ENCODE data around the gene GATA1.

GATA1 gene

GRCh38 chrX:48790477-48790876, 4.1 kb downstream of the GATA1 start:
- Mint-ChIP-seq H3K4me1 (ENCODE audit: low read depth) (peaks cover 15% of the 10 kb centered on the region), H3K9me3 (no peaks in the 10 kb centered on the region), H3K27me3 (peaks cover 11% of the 10 kb centered on the region), H3K36me3 (ENCODE audit: low read depth) (no peaks in the 10 kb centered on the region), H3K4me3 (no peak overlapping the region), H3K27ac (no peak overlapping the region)
- intact Hi-C loops (cut with micrococcal nuclease) = no loop called here

DNA sequence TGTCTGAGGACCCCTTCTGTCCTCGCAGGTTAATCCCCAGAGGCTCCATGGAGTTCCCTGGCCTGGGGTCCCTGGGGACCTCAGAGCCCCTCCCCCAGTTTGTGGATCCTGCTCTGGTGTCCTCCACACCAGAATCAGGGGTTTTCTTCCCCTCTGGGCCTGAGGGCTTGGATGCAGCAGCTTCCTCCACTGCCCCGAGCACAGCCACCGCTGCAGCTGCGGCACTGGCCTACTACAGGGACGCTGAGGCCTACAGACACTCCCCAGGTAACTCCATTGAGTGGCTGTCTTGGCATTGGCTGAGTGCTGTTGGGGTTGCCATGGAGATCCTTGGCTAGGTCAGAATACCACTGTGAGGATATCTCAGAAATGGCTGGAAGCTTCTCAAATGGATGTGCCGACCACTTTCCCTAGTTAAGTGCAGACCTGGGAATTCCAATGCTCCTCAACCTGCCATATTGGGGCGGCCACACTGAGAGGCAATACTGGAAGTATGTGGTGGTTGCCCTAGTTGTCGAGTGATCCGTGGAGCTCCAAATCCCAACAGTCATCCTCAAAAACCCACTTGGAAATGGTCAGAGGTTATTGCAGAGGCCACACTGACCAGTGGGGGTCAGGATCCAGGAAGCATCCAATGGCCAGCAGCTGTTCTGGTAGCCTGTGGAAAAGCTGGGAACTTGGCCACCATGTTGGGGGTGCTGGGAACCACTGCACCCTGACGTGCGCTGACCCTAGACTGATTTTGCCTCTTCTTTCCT, 4.9 kb downstream of the GATA1 start:
- no peak overlapping the region for H3K4me3 Mint-ChIP-seq
- H3K27me3 Mint-ChIP-seq = peaks cover 11% of the 10 kb centered on the region
- H3K36me3 Mint-ChIP-seq (ENCODE audit: low read depth) = no peaks in the 10 kb centered on the region

GRCh38 chrX:48792219-48792618, 5.8 kb downstream of the GATA1 start:
- H3K9me3 Mint-ChIP-seq = no peaks in the 10 kb centered on the region
- peaks cover 15% of the 10 kb centered on the region for H3K4me1 Mint-ChIP-seq (ENCODE audit: low read depth)
- intact Hi-C loops (cut with micrococcal nuclease) = no loop called here
- peaks cover 5% of the 10 kb centered on the region for H3K27me3 Mint-ChIP-seq
- H3K27ac Mint-ChIP-seq = no peak overlapping the region
- H3K4me3 Mint-ChIP-seq = no peak overlapping the region
- H3K36me3 Mint-ChIP-seq (ENCODE audit: low read depth) = no peaks in the 10 kb centered on the region

More for the DNA sequence above, 4.9 kb downstream of the GATA1 start:
- intact Hi-C loops (cut with micrococcal nuclease) = no loop called here
- H3K4me1 Mint-ChIP-seq (ENCODE audit: low read depth) = peaks cover 15% of the 10 kb centered on the region
- H3K27ac Mint-ChIP-seq = no peak overlapping the region
- H3K9me3 Mint-ChIP-seq = no peaks in the 10 kb centered on the region

GRCh38 chrX:48793935-48794334, 7.5 kb downstream of the GATA1 start:
- Mint-ChIP-seq H3K4me3 (no peak overlapping the region), H3K9me3 (no peaks in the 10 kb centered on the region)

DNA sequence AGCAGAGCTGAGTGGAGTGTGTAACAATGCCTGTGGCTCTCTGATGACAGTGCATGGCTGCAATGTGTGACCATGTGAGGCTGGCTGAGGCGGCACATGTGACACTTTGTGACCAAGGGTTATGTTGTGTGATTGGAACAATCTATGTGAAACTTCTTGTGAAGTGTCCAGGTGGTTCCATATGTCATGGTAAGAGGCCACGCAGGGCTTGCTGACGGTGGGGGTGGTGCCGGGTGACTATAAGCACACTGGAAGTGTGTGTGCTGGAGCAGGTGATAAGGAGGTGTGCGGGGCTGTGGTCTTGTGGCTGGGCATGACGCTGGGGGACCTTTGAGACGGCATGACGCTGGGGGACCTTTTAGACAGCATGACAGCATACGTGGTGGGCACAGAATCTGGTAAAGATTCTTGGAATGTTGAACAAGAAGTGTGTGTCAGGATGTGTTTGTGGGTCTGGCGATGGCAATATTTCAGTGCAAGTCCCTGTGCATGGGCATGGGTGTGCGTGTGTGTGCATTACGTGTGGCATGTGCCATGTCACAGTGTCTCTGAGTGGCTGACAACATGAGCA, 8.0 kb downstream of the GATA1 start:
- Mint-ChIP-seq H3K27ac (peak overlapping the region; percentile 15), H3K27me3 (no peaks in the 10 kb centered on the region)

More at GRCh38 chrX:48793935-48794334, 7.5 kb downstream of the GATA1 start:
- H3K36me3 Mint-ChIP-seq (ENCODE audit: low read depth) = no peaks in the 10 kb centered on the region
- intact Hi-C loops (cut with micrococcal nuclease) = no loop called here
- H3K27ac Mint-ChIP-seq = no peak overlapping the region
- H3K27me3 Mint-ChIP-seq = no peaks in the 10 kb centered on the region
- H3K4me1 Mint-ChIP-seq (ENCODE audit: low read depth) = peaks cover 15% of the 10 kb centered on the region

GRCh38 chrX:48794911-48795515, 8.6 kb downstream of the GATA1 start:
- Mint-ChIP-seq H3K27ac (peak overlapping the region; percentile 15), H3K27me3 (no peaks in the 10 kb centered on the region), H3K36me3 (ENCODE audit: low read depth) (no peaks in the 10 kb centered on the region), H3K4me1 (ENCODE audit: low read depth) (peaks cover 7% of the 10 kb centered on the region), H3K4me3 (no peak overlapping the region), H3K9me3 (no peaks in the 10 kb centered on the region)
- intact Hi-C loops (cut with micrococcal nuclease) = no loop called here

More for the DNA sequence above, 8.0 kb downstream of the GATA1 start:
- no peaks in the 10 kb centered on the region for H3K36me3 Mint-ChIP-seq (ENCODE audit: low read depth)
- no peak overlapping the region for H3K4me3 Mint-ChIP-seq
- no peaks in the 10 kb centered on the region for H3K9me3 Mint-ChIP-seq
- intact Hi-C loops (cut with micrococcal nuclease) = no loop called here
- peaks cover 12% of the 10 kb centered on the region for H3K4me1 Mint-ChIP-seq (ENCODE audit: low read depth)

DNA sequence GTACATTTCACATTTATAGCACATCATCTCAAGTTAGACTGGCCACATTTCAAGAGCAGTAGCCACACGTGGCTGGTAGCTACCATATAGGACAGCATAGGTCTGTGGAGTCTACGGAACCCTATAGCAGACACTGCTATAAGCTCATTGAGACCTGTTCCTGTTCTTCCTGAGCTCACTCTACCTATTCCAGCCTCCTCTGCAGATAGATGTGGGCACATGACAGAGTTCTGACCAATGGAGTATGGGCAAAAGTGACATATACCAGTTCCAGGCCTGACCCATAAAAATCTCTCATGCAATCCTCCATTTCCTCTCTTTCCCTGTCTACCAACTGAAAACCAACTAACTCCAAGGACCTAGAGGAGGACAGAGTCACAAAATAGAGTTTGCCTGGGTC, 11.9 kb downstream of the GATA1 start:
- no peak overlapping the region for H3K4me3 Mint-ChIP-seq
- no peaks in the 10 kb centered on the region for H3K27me3 Mint-ChIP-seq
- H3K4me1 Mint-ChIP-seq (ENCODE audit: low read depth) = peaks cover 9% of the 10 kb centered on the region
- no peaks in the 10 kb centered on the region for H3K9me3 Mint-ChIP-seq
- peaks cover 8% of the 10 kb centered on the region for H3K36me3 Mint-ChIP-seq (ENCODE audit: low read depth)
- no peak overlapping the region for H3K27ac Mint-ChIP-seq
- intact Hi-C loops (cut with micrococcal nuclease) = no loop called here

GRCh38 chrX:48800574-48801279, 14.3 kb downstream of the GATA1 start:
- peak overlapping the region; percentile 78 for H3K4me3 Mint-ChIP-seq
- H3K36me3 Mint-ChIP-seq (ENCODE audit: low read depth) = peaks cover 32% of the 10 kb centered on the region
- peaks cover 20% of the 10 kb centered on the region for H3K4me1 Mint-ChIP-seq (ENCODE audit: low read depth)
- intact Hi-C loops (cut with micrococcal nuclease) = loop anchor here (2.0 to 5.0 kb wide), 4 partner anchors 64 to 118 kb away; partner anchors contain the start of genes PQBP1, SUV39H1, TIMM17B and WAS
- no peaks in the 10 kb centered on the region for H3K27me3 Mint-ChIP-seq
- H3K27ac Mint-ChIP-seq = peak overlapping the region; percentile 98
- no peaks in the 10 kb centered on the region for H3K9me3 Mint-ChIP-seq

GRCh38 chrX:48801280-48802088, 15.1 kb downstream of the GATA1 start, which contains the start of gene HDAC6:
Gene HDAC6, plus strand, starts transcription at chrX:48802067. Its CDS starts 626 bp downstream, at chrX:48802693.
- intact Hi-C loops (cut with micrococcal nuclease) = loop anchor here (2.0 to 5.0 kb wide), 4 partner anchors 65 to 119 kb away; partner anchors contain the start of genes PQBP1, SUV39H1, TIMM17B and WAS
- Mint-ChIP-seq H3K27ac (peak within 1 kb of the TSS; percentile 98), H3K4me1 (ENCODE audit: low read depth) (peaks cover 23% of the 10 kb centered on the region), H3K27me3 (no peaks in the 10 kb centered on the region), H3K4me3 (peak within 1 kb of the TSS; percentile 88), H3K9me3 (no peaks in the 10 kb centered on the region), H3K36me3 (ENCODE audit: low read depth) (peaks cover 38% of the 10 kb centered on the region)

- peaks cover 23% of the 10 kb centered on the region for H3K4me1 Mint-ChIP-seq (ENCODE audit: low read depth)
- H3K4me3 Mint-ChIP-seq = peak overlapping the region; percentile 88
- H3K27me3 Mint-ChIP-seq = no peaks in the 10 kb centered on the region
- no peaks in the 10 kb centered on the region for H3K9me3 Mint-ChIP-seq
- intact Hi-C loops (cut with micrococcal nuclease) = loop anchor here (5.0 kb wide), 3 partner anchors 95 to 120 kb away; partner anchors contain the start of genes PQBP1, SUV39H1, TIMM17B and WAS
- H3K36me3 Mint-ChIP-seq (ENCODE audit: low read depth) = peaks cover 46% of the 10 kb centered on the region
- H3K27ac Mint-ChIP-seq = peak overlapping the region; percentile 98
Measured at GRCh38 chrX:48802089-48802904, 15.9 kb downstream of the GATA1 start.

DNA sequence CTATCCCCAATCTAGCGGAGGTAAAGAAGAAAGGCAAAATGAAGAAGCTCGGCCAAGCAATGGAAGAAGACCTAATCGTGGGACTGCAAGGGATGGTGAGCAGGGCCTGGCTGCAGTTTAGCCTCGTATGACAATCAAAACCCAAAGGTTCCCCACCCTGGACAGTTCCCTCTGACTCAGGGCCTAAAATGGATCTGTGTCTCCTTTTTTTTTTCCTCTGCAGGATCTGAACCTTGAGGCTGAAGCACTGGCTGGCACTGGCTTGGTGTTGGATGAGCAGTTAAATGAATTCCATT, 16.5 kb downstream of the GATA1 start:
- Mint-ChIP-seq H3K27me3 (no peaks in the 10 kb centered on the region), H3K4me3 (peak overlapping the region; percentile 88), H3K4me1 (ENCODE audit: low read depth) (peaks cover 23% of the 10 kb centered on the region), H3K9me3 (no peaks in the 10 kb centered on the region), H3K36me3 (ENCODE audit: low read depth) (peaks cover 48% of the 10 kb centered on the region), H3K27ac (peak overlapping the region; percentile 98)
- intact Hi-C loops (cut with micrococcal nuclease) = loop anchor here (5.0 kb wide), 3 partner anchors 94 to 121 kb away; partner anchors contain the start of genes PQBP1, SUV39H1, TIMM17B and WAS

- Mint-ChIP-seq H3K27me3 (no peaks in the 10 kb centered on the region), H3K36me3 (ENCODE audit: low read depth) (peaks cover 60% of the 10 kb centered on the region), H3K9me3 (no peaks in the 10 kb centered on the region), H3K4me3 (no peak overlapping the region), H3K27ac (no peak overlapping the region), H3K4me1 (ENCODE audit: low read depth) (peaks cover 14% of the 10 kb centered on the region)
- intact Hi-C loops (cut with micrococcal nuclease) = no loop called here
Measured at GRCh38 chrX:48806081-48806480, 19.7 kb downstream of the GATA1 start.
